NK-92 (cell line): ENCODE results near the gene WAC.

Experiments
- DNase-seq: peaks from one replicate; lab custom pipeline; 2025; ENCODE audit not compliant: unreplicated experiment; lab: John Stamatoyannopoulos, UW

WAC gene

DNA sequence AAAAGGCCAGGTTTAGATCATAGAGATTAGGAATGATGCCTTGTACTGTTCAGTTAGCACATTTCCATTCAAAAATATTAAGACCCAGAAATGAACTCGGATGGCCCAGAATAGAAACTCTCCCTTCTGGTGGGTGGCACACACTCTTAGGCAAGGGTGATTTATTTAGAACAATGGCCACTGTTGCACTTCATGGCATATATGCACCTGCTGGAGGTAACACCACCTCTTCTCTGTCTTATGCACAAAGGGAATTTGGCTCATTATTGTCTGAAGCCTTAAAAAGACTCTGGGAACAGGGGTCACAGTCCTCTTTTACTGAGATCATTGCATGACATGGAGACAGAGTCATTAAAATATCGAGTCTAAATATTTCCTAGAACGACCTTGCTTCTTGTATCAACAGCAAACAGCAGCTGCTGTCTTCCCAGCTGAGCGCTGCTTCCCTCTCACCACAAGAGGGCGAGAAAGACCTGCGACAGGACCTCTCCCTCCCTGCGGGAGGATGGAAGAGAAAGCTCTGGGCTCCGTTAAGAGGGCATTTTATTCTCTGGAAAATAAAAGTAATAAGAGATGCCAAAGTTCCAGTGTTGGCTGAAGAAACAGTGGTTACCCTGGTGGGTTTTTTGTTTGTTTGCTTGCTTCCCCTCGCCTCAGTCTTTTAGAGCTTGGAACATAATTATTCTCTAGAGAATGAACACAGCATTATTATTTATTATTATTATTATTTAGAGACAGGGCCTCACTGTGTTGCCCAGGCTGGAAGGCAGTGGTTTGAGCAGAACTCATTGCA, 130.9 kb downstream of the WAC start:
- no peak for DNase-seq

DNA sequence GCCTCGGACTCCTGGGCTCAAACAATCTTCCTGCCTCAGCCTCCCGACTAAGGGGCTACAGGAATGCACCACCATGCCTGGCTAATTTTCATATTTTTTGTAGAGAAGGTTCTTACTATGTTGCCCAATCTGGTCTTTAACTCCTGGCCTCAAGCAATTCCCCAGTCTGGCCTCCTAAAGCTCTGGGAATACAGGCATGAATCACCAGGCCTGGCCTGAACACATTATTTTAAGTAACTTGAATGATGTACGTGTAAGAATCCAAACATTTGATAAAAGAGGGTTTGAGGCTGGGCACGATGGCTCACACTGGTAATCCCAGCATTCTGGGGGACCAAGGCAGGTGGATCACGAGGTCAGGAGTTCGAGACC, 131.4 kb downstream of the WAC start:
- no peak for DNase-seq

DNA sequence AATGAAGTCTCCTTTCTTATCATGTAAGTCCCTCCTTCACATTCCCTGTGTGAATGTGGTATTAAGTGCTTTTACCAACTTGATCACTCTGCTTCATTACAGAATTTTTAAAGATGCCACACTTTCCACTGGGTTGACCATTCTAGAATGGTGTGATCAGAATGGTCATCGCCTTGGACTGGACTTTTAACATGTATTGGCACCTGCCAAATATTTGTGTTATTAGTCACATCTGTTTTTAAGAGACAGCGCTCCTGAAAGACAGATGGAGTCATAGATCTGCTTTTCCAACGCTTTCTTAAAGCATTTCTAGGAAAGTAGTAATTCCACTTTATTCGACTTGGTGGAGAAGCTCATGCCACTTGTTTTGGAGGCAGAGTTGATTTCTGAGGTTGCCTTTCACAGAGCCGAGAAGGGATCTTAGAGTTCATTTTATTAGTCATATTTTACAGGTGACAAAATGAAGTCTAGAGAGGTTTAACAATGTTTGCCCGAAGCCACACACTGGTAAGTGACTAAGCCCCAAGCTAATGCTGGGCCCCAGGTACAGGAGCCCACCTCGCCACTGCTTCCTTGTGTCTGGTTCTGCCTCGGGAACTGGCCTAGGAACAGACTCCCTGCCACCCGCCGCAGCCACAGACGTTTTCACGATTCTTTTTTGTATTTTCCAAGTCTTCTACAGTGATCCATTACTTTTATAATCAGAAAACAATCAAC, 134.0 kb downstream of the WAC start:
- DNase-seq = no peak

DNA sequence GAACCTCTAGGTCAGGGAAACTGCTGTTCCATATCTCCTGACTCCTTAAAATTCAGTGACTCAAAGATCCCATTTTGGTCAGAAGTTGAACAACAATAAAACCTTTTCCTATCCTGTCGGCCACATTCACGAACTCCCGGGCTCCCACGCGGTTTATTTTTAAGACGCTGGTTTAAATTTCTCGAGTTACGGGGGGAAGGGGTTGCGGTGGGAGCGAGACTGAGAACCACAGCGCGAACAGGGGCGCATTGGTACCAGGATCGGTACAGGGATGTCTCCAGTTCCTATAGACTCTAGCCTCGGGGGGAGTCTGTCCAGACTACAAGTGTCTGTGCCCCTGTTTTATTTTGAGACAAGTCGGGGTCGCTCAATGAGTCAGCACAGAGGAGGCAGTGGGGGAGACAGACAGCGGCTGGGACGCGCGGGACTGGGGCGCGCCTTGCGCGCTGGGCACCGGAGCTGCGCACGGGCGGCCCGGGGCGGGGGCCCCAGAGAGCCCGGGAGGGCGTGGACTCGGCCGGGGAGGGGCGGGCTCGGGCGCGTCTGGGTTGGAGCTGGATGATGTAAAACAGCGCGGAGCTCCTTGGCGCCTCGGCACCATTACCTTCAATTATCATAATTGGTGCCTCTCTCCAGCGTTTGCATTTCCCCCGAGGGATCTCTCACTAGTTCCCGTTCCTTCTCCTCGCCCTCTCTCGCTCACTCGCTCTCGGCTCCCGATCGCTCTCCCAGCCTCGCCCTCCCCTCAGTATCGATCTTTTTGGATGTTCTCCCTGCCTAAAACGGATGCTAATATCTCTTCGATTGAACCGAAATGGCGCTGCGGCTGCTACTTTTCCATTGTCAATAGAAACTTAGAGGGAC, 135.7 kb downstream of the WAC start:
- no peak for DNase-seq

DNA sequence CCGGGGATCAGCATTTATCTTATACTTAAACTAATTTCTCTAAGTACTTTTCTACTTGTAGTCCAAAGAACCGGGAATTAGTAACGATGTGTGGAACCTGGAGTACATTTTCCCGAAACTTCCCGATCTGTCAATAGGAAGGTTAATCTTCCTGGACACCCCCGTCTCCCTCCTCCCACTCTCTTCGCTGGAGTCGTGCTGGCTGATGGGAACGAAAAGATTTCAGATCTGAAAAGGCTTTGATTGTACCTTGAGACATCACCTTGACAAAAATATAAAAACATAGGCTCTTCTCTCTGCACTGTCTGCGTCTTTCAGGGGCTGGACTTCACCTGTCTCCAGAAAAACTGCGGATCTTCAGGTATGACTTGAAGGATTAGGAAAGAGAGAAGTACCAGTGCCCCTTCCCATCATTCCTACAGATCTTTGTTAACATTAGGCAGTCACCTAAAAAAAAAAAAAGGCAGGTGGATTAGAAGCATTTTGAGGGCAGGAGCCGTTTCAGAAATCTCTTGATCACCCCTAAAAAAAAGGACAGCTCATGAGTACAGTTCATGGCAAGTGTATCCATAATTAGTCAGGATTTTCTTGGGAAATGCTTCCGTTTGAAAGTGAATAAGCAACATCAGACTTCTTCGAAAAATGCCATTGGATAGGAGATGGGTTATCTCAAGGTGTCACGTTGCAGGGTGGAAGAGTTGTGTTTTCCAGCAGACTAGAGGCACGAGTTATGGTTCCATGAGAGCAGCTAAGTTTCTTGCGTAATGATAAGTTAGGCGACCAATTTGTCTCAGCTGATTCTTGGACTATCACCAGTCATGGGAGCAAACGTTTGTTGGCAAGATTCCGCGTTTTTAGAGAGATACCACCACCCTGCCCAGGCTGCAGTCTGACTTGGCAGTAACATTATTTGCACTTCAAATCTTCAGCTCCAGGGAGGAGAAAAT, 136.6 kb downstream of the WAC start:
- no peak for DNase-seq
